ENCODE measurements around the gene COBLL1.
"Not testable (repeated sequence)": the region's sequence is repeated elsewhere in the genome, so short reads cannot be mapped to it uniquely, and the experiment has no call there.

GRCh38 chr2:164710252-164710836 lies 131.3 kb downstream of the COBLL1 start:
- not testable (repeated sequence) for TF ChIP-seq CTCF (conservative IDR thresholded peaks at IDR 0.05 in 1 of 2, IDR thresholded peaks at IDR 0.05 in 1 of 2; ENCODE audit: low read depth in 1 of 2, low read length in 2 of 2); EZH2 (IDR thresholded peaks at IDR 0.05; ENCODE audit: low read length, missing control alignments)

All from fibroblast of lung (primary cell).